M059J (cell line): ENCODE results near the gene KRTCAP2. TPM values are rescaled to one million over a fixed set of nuclear protein-coding genes. Genes with fewer than 3 reads are reported as not detected.
"Not testable (repeated sequence)": the region's sequence is repeated elsewhere in the genome, so short reads cannot be mapped to it uniquely, and the experiment has no call there.

Experiments
- DNase-seq: peaks from one replicate; pipeline ENCODE4 v3.0.0-alpha.2; 2012; ENCODE audit warnings: low read depth
- total RNA-seq: library from RNA; depleted of rRNA; stranded (reverse); fragments of >200 nt; shearing (Covaris generic); gene quantifications from 2 replicates; pipeline ENCODE4 v1.2.3, GENCODE V29; 2014; rRNA removed

The KRTCAP2 gene
- total RNA-seq: 209 and 323 TPM in 2 replicates

DNA sequence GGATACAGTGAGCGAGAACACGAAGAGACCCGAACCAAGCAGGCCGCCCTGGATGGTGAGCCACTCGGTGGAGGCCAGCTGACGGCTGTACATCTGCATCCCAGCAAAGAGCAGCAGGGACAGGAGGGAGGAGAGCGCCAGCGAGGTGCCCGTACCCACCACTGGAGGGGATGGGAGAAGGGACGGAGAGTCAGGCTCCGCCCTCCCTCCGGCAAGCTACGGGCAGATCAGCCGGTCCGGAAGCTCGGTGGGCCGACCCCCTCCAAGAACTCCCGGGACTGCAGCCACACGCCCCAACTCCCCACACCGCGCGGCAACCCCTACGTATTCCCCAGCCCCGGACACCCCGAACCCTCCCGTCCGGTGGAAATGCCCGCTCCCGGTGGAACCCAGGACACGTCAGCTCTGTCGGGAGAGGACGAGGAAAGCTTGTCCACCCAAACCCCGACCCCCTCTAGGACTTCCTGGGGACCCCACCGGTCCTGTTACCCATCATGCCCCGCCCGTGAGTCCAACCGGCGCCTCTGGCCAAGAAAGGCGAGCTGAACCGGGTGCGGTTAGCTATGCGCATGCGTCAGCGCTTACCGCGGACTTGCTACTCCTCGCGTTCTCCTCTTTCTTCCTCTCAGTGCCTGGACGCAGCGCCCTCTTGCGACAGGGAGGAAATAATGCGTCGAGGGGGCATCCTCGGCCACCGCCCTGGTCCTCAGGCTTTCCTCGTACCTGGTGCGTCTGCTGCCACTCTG lies at the start of gene KRTCAP2:
Gene KRTCAP2 (minus strand): TSS at position 573 of the 746 bp plus-strand sequence. CDS start 80 bp downstream, at position 493.
- peak; percentile 95 for DNase-seq

DNA sequence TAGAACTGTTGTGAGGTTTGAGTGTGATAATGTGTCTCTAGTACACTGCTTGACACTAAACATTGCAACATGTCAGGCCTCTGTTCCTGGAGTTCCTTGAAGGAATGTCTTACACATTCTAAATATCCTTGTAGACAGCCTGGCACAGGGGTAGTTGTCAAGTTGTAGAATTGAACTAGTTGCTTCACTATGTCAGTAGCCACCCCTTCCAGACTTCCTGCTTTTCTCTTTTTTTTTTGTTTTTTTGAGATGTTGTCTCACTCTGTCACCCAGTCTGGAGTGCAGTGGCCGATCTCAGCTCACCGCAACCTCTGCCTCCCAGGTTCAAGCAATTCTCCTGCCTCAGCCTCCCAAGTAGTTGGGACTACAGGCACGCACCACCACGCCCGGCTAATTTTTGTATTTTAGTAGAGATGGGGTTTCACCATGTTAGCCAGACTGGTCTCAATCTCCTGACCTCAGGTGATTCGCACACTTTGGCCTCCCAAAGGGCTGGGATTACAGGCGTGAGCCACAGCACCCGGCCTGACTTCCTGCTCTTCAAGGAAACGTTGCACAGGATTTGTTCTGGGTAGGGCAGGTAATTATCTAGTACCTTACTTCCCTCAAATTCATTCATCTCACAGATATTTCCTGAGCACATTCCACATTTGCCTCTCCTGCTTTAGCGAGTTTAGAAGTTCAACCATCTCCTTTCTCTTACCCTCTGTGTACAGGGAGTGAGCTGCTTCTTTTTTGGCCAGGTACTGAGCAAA lies 47.3 kb upstream of the KRTCAP2 start:
- DNase-seq: not testable (repeated sequence)

DNA sequence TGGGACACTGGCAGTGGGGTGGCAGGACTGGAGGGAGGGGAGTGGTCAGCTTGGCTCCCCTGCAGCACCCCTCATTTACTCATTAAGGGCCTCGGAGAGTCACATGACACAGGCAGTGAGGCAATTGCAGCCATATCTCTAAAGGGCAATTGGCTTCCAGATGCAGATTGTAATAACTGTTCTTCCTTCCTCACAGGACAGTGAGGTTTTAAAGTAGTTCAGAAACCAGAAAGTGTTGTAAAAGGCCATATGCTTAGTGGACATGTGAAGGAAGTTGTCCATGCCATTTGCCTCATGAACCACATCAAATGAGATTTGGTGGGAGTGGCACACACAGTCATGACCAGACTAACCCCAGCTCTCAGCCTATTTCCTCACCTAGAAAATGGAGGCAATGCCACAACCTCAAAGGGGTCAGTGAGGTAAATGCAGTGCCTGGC lies 46.5 kb upstream of the KRTCAP2 start:
- DNase-seq: no peak

DNA sequence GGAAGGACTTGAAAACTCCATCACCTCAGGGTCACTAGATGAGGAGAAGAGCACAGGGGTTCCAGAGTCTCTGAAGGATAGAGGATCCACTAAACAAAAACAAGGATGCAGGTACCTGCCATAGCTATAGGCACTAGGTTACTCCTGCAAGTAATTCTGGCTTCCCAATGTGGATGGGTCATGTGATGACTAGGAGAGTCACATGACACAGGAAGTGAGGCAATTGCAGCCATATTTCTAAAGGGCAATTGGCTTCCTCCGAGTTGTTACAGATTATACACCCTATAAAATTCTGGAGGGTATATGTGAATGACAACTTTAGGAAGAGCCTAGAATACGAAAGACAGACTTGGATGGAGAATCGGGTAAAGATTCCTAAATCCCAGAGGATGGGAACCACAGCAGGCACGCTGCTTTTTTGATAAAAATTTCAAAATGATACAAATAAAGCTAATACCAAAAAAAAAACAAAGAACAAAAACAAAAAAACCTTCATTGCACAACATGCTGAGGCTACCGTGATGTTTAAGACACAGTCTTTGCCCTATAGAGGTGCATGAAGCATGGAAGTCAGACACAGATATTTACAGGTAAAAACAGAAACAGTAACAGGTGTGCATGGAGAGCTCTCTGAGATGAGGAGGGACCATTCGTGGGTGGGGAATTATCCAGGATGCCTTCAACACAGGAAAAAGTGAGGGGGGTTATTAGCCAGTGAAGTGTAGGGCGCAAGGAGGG lies 45.9 kb upstream of the KRTCAP2 start:
- DNase-seq: no peak

DNA sequence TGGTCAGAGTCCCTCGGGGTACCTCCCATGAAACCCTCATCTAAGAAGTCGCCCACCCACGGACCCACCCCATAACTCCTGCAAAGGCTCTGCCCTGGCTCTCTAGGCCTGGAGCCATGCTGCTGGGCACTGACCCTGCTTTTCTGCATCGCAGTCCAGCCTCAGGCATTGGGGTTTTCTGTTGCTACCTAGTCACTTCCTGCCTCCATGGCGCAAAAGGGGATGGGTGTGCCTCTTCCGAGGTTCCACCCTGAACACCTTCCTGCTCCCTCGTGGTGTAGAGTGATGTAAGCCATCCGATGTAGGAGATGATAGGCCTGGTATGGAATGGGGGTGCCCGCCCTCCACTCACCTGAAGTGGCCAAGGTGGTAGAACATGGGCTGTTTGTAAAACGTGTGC lies 41.6 kb upstream of the KRTCAP2 start:
- DNase-seq: not testable (repeated sequence)

DNA sequence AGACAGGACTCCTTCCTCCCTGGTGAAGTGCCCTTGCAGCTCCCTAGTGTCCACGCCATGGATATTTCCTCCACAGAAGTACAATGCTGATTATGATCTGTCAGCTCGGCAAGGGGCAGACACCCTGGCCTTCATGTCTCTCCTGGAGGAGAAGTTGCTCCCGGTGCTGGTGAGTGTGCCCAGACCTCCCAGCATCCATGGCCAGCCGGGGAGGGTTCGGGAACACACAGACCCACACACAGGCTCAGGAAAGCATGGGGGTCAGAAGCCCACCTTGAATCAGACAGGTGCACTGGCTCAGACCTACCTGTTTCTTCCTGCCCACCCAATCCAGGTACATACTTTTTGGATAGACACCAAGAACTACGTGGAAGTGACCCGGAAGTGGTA lies 38.9 kb upstream of the KRTCAP2 start:
- not testable (repeated sequence) for DNase-seq

DNA sequence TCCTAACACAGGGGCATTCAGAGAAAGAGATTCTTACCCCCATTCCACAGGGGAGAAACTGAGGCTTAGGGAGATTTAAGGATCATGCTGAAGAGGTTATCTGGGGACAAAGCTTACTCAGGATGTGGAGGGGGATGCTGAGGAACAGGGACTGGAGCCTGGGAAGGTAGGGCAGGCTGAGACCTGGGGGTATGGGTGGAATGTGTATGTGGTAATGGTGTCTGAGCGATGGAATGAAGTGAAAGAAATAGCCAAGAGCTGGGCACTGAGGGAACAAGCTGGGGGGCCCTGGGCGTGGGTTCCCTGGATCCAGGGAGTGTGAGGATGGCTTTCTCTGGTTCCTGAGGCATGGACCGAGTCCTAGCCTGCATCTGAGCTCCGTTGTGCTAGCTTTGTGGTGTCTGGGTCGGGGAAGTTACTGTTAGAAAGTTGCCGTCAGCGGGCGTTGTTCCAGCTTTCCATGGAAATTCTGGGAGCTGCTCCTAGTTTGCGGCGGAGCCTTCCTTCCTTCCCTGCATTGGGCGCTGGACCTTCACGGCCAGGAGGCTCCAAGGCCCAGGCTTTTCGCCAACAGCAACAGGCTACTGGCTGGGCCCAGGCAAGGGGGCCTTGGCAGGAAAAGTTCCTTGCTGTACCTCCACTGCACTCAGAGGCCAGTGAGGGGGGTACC lies 38.4 kb upstream of the KRTCAP2 start:
- DNase-seq: not testable (repeated sequence)

DNA sequence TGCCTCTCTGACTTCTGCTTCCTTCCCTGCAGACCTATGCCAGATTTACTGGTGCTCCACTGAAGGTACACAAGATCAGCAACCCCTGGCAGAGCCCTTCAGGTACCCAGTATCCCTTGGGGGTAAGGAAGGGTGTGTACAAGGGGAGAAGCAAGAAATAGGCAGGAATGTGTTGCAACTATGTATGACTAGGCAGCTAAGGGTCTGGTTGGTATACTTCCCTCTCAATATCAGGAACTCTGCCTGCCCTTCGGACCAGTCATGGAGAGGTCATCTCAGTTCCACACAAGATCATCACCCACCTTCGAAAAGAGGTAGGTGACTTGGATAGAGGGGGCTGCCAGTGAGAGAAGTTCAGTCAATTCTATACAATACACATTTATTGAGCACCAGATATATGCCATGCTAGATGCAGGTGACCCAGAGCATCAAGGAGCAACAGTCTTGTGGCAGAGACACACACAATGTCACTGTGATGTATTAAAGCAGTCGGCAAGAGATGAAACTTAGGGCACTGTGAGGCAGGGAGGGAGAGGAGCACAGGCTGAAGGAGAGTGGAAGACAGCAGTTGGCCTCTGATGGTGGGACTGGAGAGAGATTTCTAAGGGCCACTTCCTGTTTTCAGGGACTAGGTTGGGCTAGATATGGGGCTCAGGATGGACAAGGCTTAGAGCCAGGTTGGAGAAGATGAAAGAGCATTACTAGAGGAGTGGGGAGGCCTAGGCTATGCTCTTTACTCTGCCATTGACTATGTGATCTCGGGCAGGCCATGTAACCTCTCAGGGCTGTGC lies 37.4 kb upstream of the KRTCAP2 start:
- DNase-seq: no peak

DNA sequence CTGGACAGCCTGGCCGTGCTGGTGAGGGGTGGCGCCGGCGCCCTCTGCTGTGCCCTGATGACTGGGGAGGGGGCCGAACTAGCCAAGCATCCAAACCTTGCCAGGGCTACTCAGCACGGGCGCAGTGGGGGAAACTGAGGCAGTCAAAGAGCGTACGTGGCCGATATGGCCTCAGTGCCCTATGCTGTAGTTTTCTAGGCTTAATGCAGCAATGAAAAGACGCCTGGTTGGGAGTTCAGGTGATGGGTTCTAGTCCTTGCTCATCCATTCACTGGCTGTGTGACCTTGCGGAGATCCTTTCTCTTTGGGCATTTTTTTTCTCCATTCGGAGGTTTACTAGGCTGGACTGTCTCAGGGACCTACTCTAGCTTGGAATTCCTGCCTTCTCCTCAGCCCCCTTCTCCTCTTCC lies 36.2 kb upstream of the KRTCAP2 start:
- DNase-seq: no peak

DNA sequence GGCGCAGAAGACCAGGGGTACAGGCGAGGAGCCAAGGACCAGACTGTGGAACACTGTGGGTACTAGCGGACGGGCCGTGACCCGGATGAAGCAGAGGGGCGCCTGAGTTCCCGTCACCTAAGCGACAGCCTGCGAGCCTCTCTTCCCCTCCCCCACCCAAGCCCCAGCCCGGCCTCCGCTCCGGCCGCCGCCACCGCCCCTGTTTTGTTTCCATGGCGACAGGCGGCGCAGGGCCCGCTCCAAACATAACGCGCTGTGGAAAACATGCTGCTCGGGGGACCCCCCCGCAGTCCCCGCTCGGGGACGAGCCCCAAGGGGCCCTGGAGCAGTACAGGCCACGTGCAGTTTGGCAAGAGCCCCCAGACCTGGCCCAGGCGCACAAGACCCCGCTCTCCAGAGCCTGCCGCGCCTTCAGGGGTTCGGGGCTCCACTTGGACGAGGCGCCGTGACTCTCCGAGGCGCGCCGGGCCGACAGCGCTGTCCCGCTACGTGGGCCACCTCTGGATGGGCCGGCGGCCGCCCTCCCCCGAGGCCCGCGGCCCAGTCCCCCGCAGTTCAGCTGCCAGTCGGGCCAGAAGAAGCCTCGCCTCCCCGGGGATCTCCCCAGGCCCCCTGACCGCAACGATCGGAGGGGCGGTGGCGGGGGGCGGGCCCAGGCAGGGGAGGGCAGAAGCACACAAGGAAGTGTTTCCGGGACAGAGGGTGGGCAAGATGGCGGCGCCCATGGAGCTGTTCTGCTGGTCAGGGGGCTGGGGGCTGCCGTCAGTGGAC lies 35.6 kb upstream of the KRTCAP2 start, which contains the start of gene MTX1:
Gene MTX1 (plus strand): TSS at position 155 of the 771 bp plus-strand sequence. CDS start 110 bp downstream, at position 265.
- peak; percentile 90 for DNase-seq

DNA sequence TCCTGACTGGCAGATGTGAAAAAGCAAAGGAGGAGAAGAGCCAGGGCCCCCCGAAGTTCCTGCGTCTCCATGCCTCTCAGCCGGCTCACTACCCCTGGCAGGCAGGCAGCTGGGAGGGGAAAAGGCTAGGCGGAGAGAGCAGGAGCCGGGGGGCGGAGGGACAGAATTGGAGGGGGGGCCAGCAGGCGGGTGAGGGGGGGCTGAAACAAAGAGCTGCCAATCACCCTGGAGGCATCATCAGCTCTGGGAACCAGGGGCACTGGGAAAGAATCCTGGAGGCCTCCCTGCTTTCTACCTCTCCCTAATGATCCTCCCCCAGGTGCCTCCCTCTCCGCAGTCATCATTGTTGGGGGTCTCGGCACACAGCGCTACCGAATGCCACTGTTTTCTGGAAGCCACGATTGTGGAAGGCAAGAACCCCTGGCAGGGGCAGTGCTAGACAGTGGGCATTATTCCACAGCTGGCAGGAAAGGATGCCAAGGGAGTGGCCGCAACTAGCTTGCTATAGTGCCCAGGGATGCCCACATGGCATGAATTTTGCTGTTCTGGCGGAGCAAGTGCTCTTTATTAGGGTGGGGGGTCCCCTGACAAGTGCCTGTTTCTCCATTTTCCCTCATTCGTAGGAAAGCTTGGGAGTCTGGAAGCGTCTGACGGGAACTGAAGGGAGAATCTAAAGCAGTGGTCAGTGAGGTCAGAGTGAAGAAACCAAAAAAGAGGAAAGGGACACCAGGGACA lies 34.9 kb upstream of the KRTCAP2 start, which contains the start of gene THBS3:
Gene THBS3 (minus strand): TSS at position 92 of the 735 bp plus-strand sequence. CDS start 21 bp downstream, at position 71.
- peak; percentile 50 for DNase-seq

DNA sequence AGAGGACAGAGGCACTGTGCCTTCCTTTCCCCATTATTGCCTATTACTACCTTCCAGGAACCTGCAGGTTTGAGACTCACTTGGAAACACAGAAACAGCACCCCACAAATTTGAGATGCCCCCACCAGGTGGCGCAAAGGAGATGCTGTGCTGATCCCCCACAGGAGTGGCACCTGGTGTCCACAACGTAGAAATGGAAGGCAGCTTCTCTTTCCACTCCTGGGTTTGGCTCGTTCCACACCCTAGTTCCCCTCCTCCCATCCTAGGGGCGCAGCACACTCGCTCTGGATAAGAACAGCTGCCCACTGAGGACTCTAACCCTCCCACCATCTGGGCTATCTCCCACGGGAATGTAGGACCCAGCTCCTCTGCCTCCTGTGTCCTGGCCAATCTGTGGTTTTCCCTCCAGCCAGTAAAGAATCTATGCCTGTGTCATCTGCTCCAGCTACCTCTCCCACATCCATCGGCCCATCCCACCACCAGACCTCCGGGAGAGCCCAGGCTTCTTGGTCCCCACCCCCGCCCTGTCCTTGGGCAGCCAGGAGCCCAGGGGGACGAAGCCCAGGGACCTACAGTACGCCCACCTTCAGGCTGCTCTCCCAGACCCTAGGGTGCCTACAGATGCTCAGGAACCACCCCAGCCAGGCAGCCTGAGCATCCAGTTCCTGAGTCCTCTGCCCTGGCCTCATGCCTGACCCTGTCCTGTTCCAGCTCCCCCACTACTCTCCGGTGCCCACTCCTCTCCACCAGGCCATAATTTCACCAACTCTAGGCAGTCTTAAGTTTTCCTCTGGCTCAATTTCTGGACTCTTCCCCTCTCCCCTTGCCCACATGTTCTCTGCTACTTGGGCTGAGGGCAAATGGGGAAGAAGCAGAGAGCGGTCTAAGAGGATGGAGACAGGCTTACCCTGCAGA lies 34.0 kb upstream of the KRTCAP2 start:
- DNase-seq: peak; percentile 86

DNA sequence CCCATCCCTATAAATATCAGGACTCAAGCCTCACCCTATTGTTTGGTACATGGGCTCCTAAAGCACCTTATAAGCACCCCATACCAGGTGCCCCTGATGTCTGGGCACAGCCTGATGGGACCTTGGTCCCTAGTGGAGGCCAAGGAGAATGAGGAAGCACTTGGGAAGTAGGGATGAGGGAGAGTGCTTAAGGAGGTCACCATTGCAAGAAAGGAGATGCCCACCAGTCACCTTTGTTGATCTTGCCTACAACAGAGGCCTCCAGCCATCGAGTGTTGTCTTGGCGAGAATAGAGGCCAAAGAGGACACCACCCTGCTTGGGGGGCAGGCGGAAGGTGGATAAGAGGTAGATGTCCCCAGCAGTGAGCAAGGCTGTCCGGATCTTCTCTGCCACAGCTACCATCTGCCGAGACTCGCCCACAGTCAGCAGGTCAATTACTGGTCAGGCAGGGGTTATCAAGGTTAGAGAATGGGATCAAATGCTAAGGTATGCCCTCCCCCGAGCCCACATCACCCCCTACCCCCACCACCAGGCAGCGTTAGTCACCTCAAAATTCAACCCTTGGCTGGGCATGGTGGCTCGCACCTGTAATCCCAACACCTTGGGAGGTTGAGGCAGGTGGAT lies 33.0 kb upstream of the KRTCAP2 start:
- no peak for DNase-seq

DNA sequence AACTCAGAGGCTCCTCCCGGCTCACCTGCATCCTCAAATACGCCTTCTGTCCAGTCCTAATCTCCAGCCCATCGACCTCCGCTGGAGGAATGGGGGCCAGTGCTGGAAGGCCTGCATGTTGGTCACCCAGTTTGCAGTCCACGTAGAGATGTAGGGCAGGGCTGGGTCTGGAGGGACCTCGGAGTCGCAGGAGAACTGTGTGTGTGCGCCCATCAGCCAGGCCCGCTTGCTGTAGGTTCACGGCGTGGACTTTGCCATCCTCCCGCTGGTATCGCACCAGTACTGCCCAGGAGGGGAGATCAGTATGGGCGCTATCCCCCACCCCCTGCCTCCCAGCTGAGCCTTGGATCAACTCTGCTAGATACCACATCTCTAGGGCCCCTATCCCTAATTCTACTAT lies 31.9 kb upstream of the KRTCAP2 start:
- DNase-seq: no peak

DNA sequence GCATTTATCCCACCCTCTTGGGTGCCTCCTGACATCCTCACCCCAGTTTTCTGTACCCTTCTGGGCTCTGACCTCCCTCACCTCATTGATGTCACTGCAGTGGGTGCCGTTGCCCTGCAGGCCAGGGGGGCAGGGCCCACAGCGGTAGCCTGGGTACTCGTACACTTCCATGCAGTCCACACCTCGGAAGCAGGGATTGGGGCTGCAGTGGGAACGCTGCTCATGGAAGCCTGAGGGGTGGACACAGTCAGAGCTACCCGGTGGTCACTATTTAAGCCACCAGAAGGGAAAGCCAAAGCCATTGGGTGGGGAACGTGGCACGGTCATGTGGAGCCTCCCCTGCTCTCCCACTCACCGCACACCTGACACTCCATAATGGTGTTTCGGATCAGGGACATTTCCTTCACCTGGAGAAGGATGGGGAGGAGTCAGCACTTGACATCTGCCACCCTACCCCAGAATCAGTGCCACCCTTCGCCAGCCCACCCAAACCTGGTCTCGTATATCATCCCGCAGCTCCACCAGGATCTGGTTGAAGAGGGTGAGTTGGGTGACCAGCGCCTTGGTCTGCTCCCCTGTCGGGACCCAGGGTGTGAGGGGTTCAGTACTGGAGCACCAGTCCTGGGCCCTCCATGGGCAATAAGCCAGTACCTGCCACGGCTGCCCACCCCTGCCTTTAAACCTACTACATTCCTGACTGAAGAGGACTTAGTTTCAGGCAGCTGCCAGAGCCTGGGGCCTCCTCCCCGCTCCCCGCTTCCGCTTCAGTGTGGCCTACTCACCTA lies 29.8 kb upstream of the KRTCAP2 start:
- no peak for DNase-seq

DNA sequence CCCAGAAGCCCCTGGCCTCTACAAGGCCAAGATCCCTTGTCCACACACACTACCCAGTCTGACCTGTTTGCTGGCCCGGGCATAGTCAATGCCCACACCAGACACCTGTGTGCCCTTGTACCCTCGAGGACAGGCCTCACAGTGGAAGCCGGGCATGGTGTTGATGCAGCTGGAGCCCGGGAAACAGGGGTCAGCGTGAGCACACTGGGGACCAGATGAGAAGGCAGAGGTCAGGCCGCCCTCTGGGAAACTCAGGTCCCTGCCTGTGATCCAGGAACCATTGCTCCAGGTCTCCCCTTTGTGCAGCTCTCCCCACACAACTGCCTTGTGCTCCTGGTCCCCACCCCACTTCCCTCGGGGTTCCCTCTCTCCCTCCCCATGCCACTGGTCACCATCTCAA lies 29.1 kb upstream of the KRTCAP2 start:
- DNase-seq: no peak

DNA sequence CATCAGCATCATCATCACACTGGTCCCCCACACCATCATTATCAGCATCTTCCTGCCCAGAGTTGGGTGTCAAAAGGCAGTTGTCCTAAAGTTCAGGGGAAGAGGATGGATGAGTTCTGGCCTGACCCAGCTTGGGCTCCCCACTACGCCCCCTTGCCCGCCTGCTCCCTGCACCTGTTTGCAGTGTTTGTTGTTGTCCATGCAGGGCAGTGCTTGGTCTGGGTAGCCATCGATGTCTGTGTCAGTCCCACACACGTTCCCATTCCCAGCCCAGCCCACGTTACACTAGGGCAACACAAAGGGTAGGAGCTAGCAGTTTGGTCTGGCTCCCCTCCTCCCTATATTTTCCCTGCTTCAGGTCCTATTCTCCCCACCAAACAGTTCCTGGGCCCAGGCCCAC lies 27.8 kb upstream of the KRTCAP2 start:
- no peak for DNase-seq
